ENCODE data around the gene SNRPA. TPM values are rescaled to one million over a fixed set of nuclear protein-coding genes. Genes with fewer than 3 reads are reported as not detected.

Gene SNRPA
- total and polyA plus RNA-seq, 2 of the 13 experiments (the other 11 are each of a cell fraction or from before 2014, with no cell fraction given), result 59.6 to 162 TPM

DNA sequence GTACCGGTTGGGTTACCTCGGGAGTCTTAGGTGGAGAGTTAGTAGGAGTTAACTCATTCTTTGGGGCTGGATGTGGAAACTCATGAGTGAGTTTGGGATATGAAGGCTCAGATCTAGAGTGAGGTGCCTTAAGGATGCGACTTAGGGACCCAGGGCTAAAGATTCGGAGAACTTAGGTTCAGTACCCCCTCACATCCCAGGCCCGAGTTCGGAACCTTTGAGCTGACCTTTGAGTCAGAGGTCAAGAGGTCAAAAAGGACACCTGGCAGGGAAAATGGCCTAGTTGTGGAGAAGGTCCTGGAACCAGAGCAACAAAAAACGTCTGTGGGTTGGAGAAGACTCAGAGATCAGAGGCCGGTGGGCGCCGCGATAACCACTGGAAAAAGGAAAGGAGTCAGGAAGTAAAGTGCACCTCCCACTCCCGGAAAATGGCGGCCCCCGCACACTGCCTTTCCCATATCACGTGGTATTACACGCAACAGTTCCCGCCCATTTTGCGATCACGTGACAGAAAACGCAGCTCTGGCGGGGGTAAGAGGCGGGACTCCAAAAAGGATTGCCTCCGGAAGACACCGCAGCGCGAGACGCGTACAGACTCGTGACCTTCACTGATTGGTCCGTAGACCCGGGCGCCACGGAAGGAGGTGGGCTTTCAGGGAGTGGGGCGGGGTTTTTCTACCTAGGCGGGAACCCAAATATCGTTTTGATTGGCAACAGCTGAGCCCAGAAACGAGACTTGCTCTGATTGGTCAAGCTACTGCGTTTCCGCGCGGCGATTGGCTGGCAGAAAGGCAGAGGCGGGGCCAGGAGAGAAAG lies 737 bp upstream of the SNRPA start, which contains the start of gene ACTMAP (continued):
- TF ChIP-seq, protein P1, sequence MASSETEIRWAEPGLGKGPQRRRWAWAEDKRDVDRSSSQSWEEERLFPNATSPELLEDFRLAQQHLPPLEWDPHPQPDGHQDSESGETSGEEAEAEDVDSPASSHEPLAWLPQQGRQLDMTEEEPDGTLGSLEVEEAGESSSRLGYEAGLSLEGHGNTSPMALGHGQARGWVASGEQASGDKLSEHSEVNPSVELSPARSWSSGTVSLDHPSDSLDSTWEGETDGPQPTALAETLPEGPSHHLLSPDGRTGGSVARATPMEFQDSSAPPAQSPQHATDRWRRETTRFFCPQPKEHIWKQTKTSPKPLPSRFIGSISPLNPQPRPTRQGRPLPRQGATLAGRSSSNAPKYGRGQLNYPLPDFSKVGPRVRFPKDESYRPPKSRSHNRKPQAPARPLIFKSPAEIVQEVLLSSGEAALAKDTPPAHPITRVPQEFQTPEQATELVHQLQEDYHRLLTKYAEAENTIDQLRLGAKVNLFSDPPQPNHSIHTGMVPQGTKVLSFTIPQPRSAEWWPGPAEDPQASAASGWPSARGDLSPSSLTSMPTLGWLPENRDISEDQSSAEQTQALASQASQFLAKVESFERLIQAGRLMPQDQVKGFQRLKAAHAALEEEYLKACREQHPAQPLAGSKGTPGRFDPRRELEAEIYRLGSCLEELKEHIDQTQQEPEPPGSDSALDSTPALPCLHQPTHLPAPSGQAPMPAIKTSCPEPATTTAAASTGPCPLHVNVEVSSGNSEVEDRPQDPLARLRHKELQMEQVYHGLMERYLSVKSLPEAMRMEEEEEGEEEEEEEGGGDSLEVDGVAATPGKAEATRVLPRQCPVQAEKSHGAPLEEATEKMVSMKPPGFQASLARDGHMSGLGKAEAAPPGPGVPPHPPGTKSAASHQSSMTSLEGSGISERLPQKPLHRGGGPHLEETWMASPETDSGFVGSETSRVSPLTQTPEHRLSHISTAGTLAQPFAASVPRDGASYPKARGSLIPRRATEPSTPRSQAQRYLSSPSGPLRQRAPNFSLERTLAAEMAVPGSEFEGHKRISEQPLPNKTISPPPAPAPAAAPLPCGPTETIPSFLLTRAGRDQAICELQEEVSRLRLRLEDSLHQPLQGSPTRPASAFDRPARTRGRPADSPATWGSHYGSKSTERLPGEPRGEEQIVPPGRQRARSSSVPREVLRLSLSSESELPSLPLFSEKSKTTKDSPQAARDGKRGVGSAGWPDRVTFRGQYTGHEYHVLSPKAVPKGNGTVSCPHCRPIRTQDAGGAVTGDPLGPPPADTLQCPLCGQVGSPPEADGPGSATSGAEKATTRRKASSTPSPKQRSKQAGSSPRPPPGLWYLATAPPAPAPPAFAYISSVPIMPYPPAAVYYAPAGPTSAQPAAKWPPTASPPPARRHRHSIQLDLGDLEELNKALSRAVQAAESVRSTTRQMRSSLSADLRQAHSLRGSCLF (CRISPR knock-in tag; IDR thresholded peaks at IDR 0.05; ENCODE audit: borderline replicate concordance), result no peak
- TF ChIP-seq POLR2AphosphoS2 (IDR thresholded peaks at IDR 0.05; ENCODE audit: low read depth, low read length), result no peak
- peak; percentile 90 for TF ChIP-seq NFYC (CRISPR knock-in tag; IDR thresholded peaks at IDR 0.05)
- TF ChIP-seq CCDC6 (CRISPR knock-in tag; IDR thresholded peaks at IDR 0.05), result peak; percentile 15; the same call in 1 of the 2 replicates
- no peak for TF ChIP-seq CENPX (CRISPR knock-in tag; IDR thresholded peaks at IDR 0.05)
- peak; percentile 98 for TF ChIP-seq NR2F6 (IDR thresholded peaks at IDR 0.05)
- TF ChIP-seq NR2F6 (CRISPR knock-in tag; IDR thresholded peaks at IDR 0.05), result peak; percentile 96
- TF ChIP-seq ZNF780A (CRISPR knock-in tag; IDR thresholded peaks at IDR 0.05), result no peak
- peak; percentile 8; the same call in 1 of the 2 replicates for TF ChIP-seq ZBTB7B (CRISPR knock-in tag; IDR thresholded peaks at IDR 0.05)
- no peak; the same call in 1 of the 2 replicates for TF ChIP-seq DNMT3B (CRISPR knock-in tag; conservative IDR thresholded peaks at IDR 0.05)
- TF ChIP-seq, protein P2, sequence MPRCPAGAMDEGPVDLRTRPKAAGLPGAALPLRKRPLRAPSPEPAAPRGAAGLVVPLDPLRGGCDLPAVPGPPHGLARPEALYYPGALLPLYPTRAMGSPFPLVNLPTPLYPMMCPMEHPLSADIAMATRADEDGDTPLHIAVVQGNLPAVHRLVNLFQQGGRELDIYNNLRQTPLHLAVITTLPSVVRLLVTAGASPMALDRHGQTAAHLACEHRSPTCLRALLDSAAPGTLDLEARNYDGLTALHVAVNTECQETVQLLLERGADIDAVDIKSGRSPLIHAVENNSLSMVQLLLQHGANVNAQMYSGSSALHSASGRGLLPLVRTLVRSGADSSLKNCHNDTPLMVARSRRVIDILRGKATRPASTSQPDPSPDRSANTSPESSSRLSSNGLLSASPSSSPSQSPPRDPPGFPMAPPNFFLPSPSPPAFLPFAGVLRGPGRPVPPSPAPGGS (CRISPR knock-in tag; IDR thresholded peaks at IDR 0.05), result no peak
- TF ChIP-seq DNMT1 (CRISPR knock-in tag; IDR thresholded peaks at IDR 0.05), result no peak
- TF ChIP-seq KLF9 (CRISPR knock-in tag; IDR thresholded peaks at IDR 0.05; ENCODE audit: low read depth), result 0 out of 2 replicates have a peak, but pooled peaks have one; percentile 40
- TF ChIP-seq ONECUT2 (CRISPR knock-in tag; IDR thresholded peaks at IDR 0.05), result no peak
- no peak for TF ChIP-seq ZNF205 (CRISPR knock-in tag; IDR thresholded peaks at IDR 0.05)
- TF ChIP-seq SIX4 (CRISPR knock-in tag; IDR thresholded peaks at IDR 0.05), result no peak
- TF ChIP-seq JUNB (CRISPR knock-in tag; IDR thresholded peaks at IDR 0.05; ENCODE audit: borderline replicate concordance), result no peak
- no peak for TF ChIP-seq ZNF225 (CRISPR knock-in tag; IDR thresholded peaks at IDR 0.05)
- peak; percentile 95 for TF ChIP-seq SP5 (CRISPR knock-in tag; IDR thresholded peaks at IDR 0.05; ENCODE audit: borderline replicate concordance, low read depth)
- TF ChIP-seq SMARCE1 (IDR thresholded peaks at IDR 0.05; ENCODE audit: borderline replicate concordance), result no peak
- TF ChIP-seq, protein P3, sequence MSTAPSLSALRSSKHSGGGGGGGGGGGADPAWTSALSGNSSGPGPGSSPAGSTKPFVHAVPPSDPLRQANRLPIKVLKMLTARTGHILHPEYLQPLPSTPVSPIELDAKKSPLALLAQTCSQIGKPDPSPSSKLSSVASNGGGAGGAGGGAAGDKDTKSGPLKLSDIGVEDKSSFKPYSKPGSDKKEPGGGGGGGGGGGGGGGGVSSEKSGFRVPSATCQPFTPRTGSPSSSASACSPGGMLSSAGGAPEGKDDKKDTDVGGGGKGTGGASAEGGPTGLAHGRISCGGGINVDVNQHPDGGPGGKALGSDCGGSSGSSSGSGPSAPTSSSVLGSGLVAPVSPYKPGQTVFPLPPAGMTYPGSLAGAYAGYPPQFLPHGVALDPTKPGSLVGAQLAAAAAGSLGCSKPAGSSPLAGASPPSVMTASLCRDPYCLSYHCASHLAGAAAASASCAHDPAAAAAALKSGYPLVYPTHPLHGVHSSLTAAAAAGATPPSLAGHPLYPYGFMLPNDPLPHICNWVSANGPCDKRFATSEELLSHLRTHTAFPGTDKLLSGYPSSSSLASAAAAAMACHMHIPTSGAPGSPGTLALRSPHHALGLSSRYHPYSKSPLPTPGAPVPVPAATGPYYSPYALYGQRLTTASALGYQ (CRISPR knock-in tag; IDR thresholded peaks at IDR 0.05), result no peak
- TF ChIP-seq YEATS4 (CRISPR knock-in tag; IDR thresholded peaks at IDR 0.05; ENCODE audit: borderline replicate concordance), result peak; percentile 73; the same call in 1 of the 2 replicates
- TF ChIP-seq ZSCAN25 (CRISPR knock-in tag; IDR thresholded peaks at IDR 0.05), result no peak

Data from HepG2 (cell line).